HepG2 (cell line): ENCODE measurements around the gene GATAD2B. TPM values are rescaled to one million over a fixed set of nuclear protein-coding genes. Genes with fewer than 3 reads are reported as not detected.

ENCODE experiments used
- ATAC-seq: fragments of 200-7000 bp; cut with Tn5 transposase; 3 replicates; pipeline ENCODE4 v1.9.1; 2020; ENCODE audit warnings: mild to moderate bottlenecking, moderate library complexity
- BruUV-seq: library from RNA; stranded (reverse); fragments of 400-500 nt; replicated peaks from 2 replicates; lab custom pipeline; 2021; lab: Mats Ljungman, UMichigan
- CTCF ChIA-PET: fragments of 300-600 bp; formaldehyde crosslinking; extraction: SDS; loops from one replicate; lab custom pipeline; 2021; ENCODE audit warnings: low total read pairs, inconsistent platforms, low intra/inter-chr PET ratio; lab: Yijun Ruan, JAX
- POLR2A ChIA-PET: fragments of 350-600 bp; sonication (Branson Sonifier 250); formaldehyde crosslinking; loops from one replicate; lab custom pipeline; 2020; ENCODE audit warnings: antibody characterized with exemption, inconsistent platforms; lab: Yijun Ruan, JAX
- DNase-seq: peaks from one replicate; pipeline ENCODE4 v3.0.0-alpha.2; 2015; ENCODE audit warnings: low spot score
- FAIRE-seq: peaks from 3 replicates; lab custom pipeline; 2011; peaks lifted over from hg19 to GRCh38; lab: Jason Lieb, UNC
- H2AFZ ChIP-seq: one replicate; pipeline ENCODE4 v1.6.1; 2011; ENCODE audit warnings: low read length, inconsistent platforms
- H3K27ac ChIP-seq: fragments of 300-600 bp; 3 replicates; pipeline ENCODE4 v1.8.0; 2011; ENCODE audit warnings: mixed run types, mild to moderate bottlenecking, mixed read lengths, low read length, inconsistent platforms; ENCODE audit not compliant: insufficient read depth; ENCODE audit errors: extremely low read length
- H3K27me3 ChIP-seq, 2 experiments: fragments of 200-600 bp in 1 of 2; 2 replicates in 1 of 2; 3 replicates in 1 of 2; pipeline versions ENCODE4 v1.6.0 to v1.8.0; 2011; ENCODE audit warnings: low read length in 2 of 2, mild to moderate bottlenecking in 2 of 2, moderate library complexity in 2 of 2, inconsistent platforms in 1 of 2; ENCODE audit not compliant: insufficient read depth in 2 of 2, control insufficient read depth in 1 of 2
- H3K36me3 ChIP-seq, 2 experiments: fragments of 200-600 bp in 1 of 2; replicated peaks in 1 of 2; 2 replicates in 1 of 2; 3 replicates in 1 of 2; pipeline versions ENCODE4 v1.5.1 to v1.8.0; 2011; ENCODE audit warnings: low read length in 2 of 2, inconsistent platforms in 1 of 2; ENCODE audit not compliant: insufficient read depth in 2 of 2, control insufficient read depth in 1 of 2
- H3K4me1 ChIP-seq: 2 replicates; pipeline ENCODE4 v1.5.1; 2012; ENCODE audit warnings: low read length, inconsistent platforms; ENCODE audit not compliant: insufficient read depth
- H3K4me2 ChIP-seq: 2 replicates; pipeline ENCODE4 v1.6.0; 2011; ENCODE audit warnings: low read depth, low read length, inconsistent platforms
- H3K4me3 ChIP-seq, 3 experiments: fragments of 200-600 bp in 1 of 3; sonication (generic), shearing (Covaris generic) in 1 of 3; replicated peaks in 1 of 3; 2 replicates each; pipeline ENCODE4 v1.5.1; 2011 to 2016; ENCODE audit warnings: low read length in 3 of 3, inconsistent platforms in 2 of 3, low read depth in 2 of 3, mild to moderate bottlenecking in 2 of 3, control low read depth in 1 of 3, mixed read lengths in 1 of 3; ENCODE audit not compliant: insufficient read depth in 1 of 3
- H3K79me2 ChIP-seq: one replicate; pipeline ENCODE4 v1.6.1; 2011; ENCODE audit warnings: low read length, inconsistent platforms; ENCODE audit not compliant: insufficient read depth
- H3K9ac ChIP-seq: 2 replicates; pipeline ENCODE4 v1.6.0; 2011; ENCODE audit warnings: mild to moderate bottlenecking, low read depth, low read length, inconsistent platforms; ENCODE audit not compliant: insufficient read depth
- H3K9me3 ChIP-seq: 2 replicates; pipeline ENCODE4 v1.5.1; 2012; ENCODE audit warnings: mild to moderate bottlenecking, low read length
- H4K20me1 ChIP-seq: 2 replicates; pipeline ENCODE4 v1.6.0; 2011; ENCODE audit warnings: inconsistent platforms, mild to moderate bottlenecking, low read length, moderate library complexity; ENCODE audit not compliant: insufficient read depth
- CREB1 ChIP-seq, 2 experiments: fragments of 450-650 bp in 1 of 2; IDR thresholded peaks; 2 replicates each; pipeline ENCODE4 v1.6.1; 2016 to 2017; ENCODE audit warnings: control low read depth in 1 of 2, mild to moderate bottlenecking in 1 of 2, missing compliant biosample characterization in 1 of 2, missing genetic modification characterization in 1 of 2
- EEA1 ChIP-seq: sonication (generic); formaldehyde crosslinking; IDR thresholded peaks from 2 replicates; pipeline ENCODE4 v1.5.1; 2020; ENCODE audit warnings: mild to moderate bottlenecking, missing genetic modification reagents, borderline replicate concordance
- ELF3 ChIP-seq: IDR thresholded peaks from 2 replicates; pipeline ENCODE4 v1.6.1; 2016; ENCODE audit warnings: missing genetic modification reagents, missing compliant biosample characterization
- KLF12 ChIP-seq: sonication (generic); formaldehyde crosslinking; IDR thresholded peaks from 2 replicates; pipeline ENCODE4 v1.4.0; 2020; ENCODE audit warnings: missing genetic modification reagents, borderline replicate concordance
- MAX ChIP-seq: IDR thresholded peaks from 2 replicates; pipeline ENCODE4 v1.6.1; 2012; ENCODE audit warnings: inconsistent platforms
- MZF1 ChIP-seq: sonication (generic); formaldehyde crosslinking; IDR thresholded peaks from 2 replicates; pipeline ENCODE4 v1.8.1; 2023; ENCODE audit warnings: mild to moderate bottlenecking, missing genetic modification reagents, borderline replicate concordance
- SOX5 ChIP-seq: IDR thresholded peaks from 2 replicates; pipeline ENCODE4 v1.6.1; 2016; ENCODE audit warnings: borderline replicate concordance
- SP1 ChIP-seq, 2 experiments: fragments of 450-650 bp in 1 of 2; sonication (generic) in 1 of 2; formaldehyde crosslinking in 1 of 2; IDR thresholded peaks; 2 replicates each; pipeline versions ENCODE4 v1.4.0 to v1.6.1; 2016 to 2020; ENCODE audit warnings: missing genetic modification reagents in 1 of 2
- XRCC5 ChIP-seq: fragments of 200-400 bp; formaldehyde crosslinking; optimal IDR thresholded peaks from 2 replicates; pipeline ENCODE3; 2017; ENCODE audit warnings: mild to moderate bottlenecking, low read length
- ZFP91 ChIP-seq: sonication (generic); formaldehyde crosslinking; IDR thresholded peaks from 2 replicates; pipeline ENCODE4 v1.9.0; 2022; ENCODE audit warnings: missing genetic modification reagents, mild to moderate bottlenecking, borderline replicate concordance
- ZNF225 ChIP-seq: sonication (generic); formaldehyde crosslinking; IDR thresholded peaks from 2 replicates; pipeline ENCODE4 v1.4.0; 2020; ENCODE audit warnings: mild to moderate bottlenecking, missing genetic modification reagents
- ZNF3 ChIP-seq: IDR thresholded peaks from 2 replicates; pipeline ENCODE4 v1.7.0; 2017; ENCODE audit warnings: inconsistent platforms
- ZNF460 ChIP-seq: sonication (generic); formaldehyde crosslinking; IDR thresholded peaks from 2 replicates; pipeline ENCODE4 v1.5.1; 2020; ENCODE audit warnings: missing genetic modification reagents, mild to moderate bottlenecking, borderline replicate concordance
- ZNF629 ChIP-seq: sonication (generic); formaldehyde crosslinking; conservative IDR thresholded peaks from 2 replicates; pipeline ENCODE4 v1.5.0; 2020; ENCODE audit warnings: missing genetic modification reagents
- ZNF878 ChIP-seq: sonication (generic); formaldehyde crosslinking; IDR thresholded peaks from 2 replicates; pipeline ENCODE4 v1.8.1; 2023; ENCODE audit warnings: mild to moderate bottlenecking, missing genetic modification reagents, moderate library complexity
- ZNF883 ChIP-seq: sonication (generic); formaldehyde crosslinking; IDR thresholded peaks from 2 replicates; pipeline ENCODE4 v1.5.1; 2020; ENCODE audit warnings: mild to moderate bottlenecking, missing genetic modification reagents; ENCODE audit errors: not compliant biosample characterization
- ZSCAN20 ChIP-seq: sonication (generic); formaldehyde crosslinking; IDR thresholded peaks from 2 replicates; pipeline ENCODE4 v1.4.0; 2020; ENCODE audit warnings: missing genetic modification reagents, mild to moderate bottlenecking, borderline replicate concordance
- WGBS: methylation state at CpG from one replicate; pipeline ENCODE4 v1.1.6; 2017; ENCODE audit warnings: low lambda C conversion rate; 5-methylcytosine and 5-hydroxymethylcytosine counted together
- in situ Hi-C: cut with HindIII; loops from 2 replicates; pipeline ENCODE4 v1.10.0; 2017; ENCODE audit warnings: low pct_unique_long_range_greater_than_20kb; ENCODE audit not compliant: extremely low pct_ligation_motif_present
- intact Hi-C: fragments of 100-400 bp; cut with micrococcal nuclease; formaldehyde crosslinking; loops from one replicate; pipeline ENCODE4 v1.10.0; 2022; ENCODE audit not compliant: unreplicated experiment
- polyA plus RNA-seq, 8 experiments: library from polyadenylated mRNA; depleted of rRNA in 3 of 8; stranded (reverse) in 7 of 8; unstranded in 1 of 8; fragments of >200 nt; fragmentation: Illumina TruSeq in 4 of 8; extraction: Trizol in 4 of 8; gene quantifications; 2 replicates each; pipeline versions ENCODE4 v1.2.1 to v1.2.3, GENCODE V29; 2011 to 2016; ENCODE audit warnings: low read depth in 4 of 8, missing spikeins in 1 of 8, mixed read lengths in 1 of 8; ENCODE audit not compliant: insufficient read depth in 1 of 8
- total RNA-seq, 5 experiments: library from RNA; depleted of rRNA; stranded (reverse); fragments of >200 nt; fragmentation: Illumina TruSeq; extraction: Trizol; gene quantifications; 2 replicates each; pipeline ENCODE4 v1.2.3, GENCODE V29; 2016; ENCODE audit warnings: low read depth in 1 of 5

Gene GATAD2B
- total and polyA plus RNA-seq, 2 of the 13 experiments (the other 11 are each of a cell fraction or from before 2014, with no cell fraction given), result 3.2 to 5.2 TPM

- TF ChIP-seq ZNF629 (CRISPR knock-in tag) (no peak), MAX (no peak)
Measured at GRCh38 chr1:153786038-153786790, 136.6 kb downstream of the GATAD2B start (continued).

GRCh38 chr1:153783233-153784190 is 139.3 kb downstream of the GATAD2B start:
- no peaks in the 10 kb centered on the region for H3K27me3 ChIP-seq
- H3K4me2 ChIP-seq, result peak overlapping the region; percentile 92
- FAIRE-seq (peak; percentile 60), ATAC-seq (peak; percentile 91), DNase-seq (peak; percentile 71)
- in situ Hi-C loops, result no loop called here
- H3K4me3 ChIP-seq, result peak overlapping the region; percentile 72 to 78 (median 76)
- H3K9me3 ChIP-seq, result no peaks in the 10 kb centered on the region
- intact Hi-C loops, result no loop called here
- POLR2A ChIA-PET, result interaction anchor here (0.5 to 2.3 kb wide), 13 partner anchors 9 to 551 kb away, joined by 3 to 13 read pairs (median 5); partner anchors contain the start of genes CHTOP, CREB3L4, ILF2 and JTB
- peak overlapping the region; percentile 79 for H3K27ac ChIP-seq
- H3K4me1 ChIP-seq, result peaks cover 46% of the 10 kb centered on the region
- 2% methylated on average over 30 of the region's 61 CpGs for WGBS
- no peaks in the 10 kb centered on the region for H4K20me1 ChIP-seq
- peak overlapping the region; percentile 11 for H2AFZ ChIP-seq
- no peaks in the 10 kb centered on the region for H3K79me2 ChIP-seq
- peak overlapping the region; percentile 80 for H3K9ac ChIP-seq
- CTCF ChIA-PET, result no interaction called here
- TSS peak; percentile 99 for BruUV-seq
- no peaks in the 10 kb centered on the region for H3K36me3 ChIP-seq
- TF ChIP-seq CREB1 (IDR thresholded peaks at IDR 0.05) (0 out of 2 replicates have a peak, but pooled peaks have one; percentile 17), CREB1 (CRISPR knock-in tag; IDR thresholded peaks at IDR 0.05) (peak; percentile 59; the same call in 1 of the 2 replicates), ELF3 (CRISPR knock-in tag) (peak; percentile 76), ZNF460 (CRISPR knock-in tag) (no peak), ZNF629 (CRISPR knock-in tag) (0 out of 2 replicates have a peak, but pooled peaks have one; percentile 7), ZFP91 (peak; percentile 76; the same call in 1 of the 2 replicates), XRCC5 (peak; percentile 23), MZF1 (CRISPR knock-in tag) (no peak), KLF12 (CRISPR knock-in tag) (0 out of 2 replicates have a peak, but pooled peaks have one; percentile 43), SOX5 (CRISPR knock-in tag) (no peak), ZSCAN20 (CRISPR knock-in tag) (0 out of 2 replicates have a peak, but pooled peaks have one; percentile 84), ZNF3 (CRISPR knock-in tag) (no peak), ZNF878 (CRISPR knock-in tag) (peak; percentile 74; the same call in 1 of the 2 replicates), ZNF225 (CRISPR knock-in tag) (peak; percentile 75; the same call in 1 of the 2 replicates), ZNF883 (CRISPR knock-in tag) (peak; percentile 98), SP1 (IDR thresholded peaks at IDR 0.05) (no peak), SP1 (CRISPR knock-in tag; IDR thresholded peaks at IDR 0.05) (no peak), EEA1 (CRISPR knock-in tag) (no peak)
